HG03025 (cell line): ENCODE results near the gene SLC25A13.
"Not testable (repeated sequence)": the region's sequence is repeated elsewhere in the genome, so short reads cannot be mapped to it uniquely, and the experiment has no call there.

Experiments used
- ATAC-seq: cut with Tn5 transposase; IDR thresholded peaks from one replicate; pipeline ENCODE4 v1.9.1; 2021; ENCODE audit warnings: mild to moderate bottlenecking, moderate library complexity; ENCODE audit not compliant: unreplicated experiment, low FRiP score

The SLC25A13 gene

DNA sequence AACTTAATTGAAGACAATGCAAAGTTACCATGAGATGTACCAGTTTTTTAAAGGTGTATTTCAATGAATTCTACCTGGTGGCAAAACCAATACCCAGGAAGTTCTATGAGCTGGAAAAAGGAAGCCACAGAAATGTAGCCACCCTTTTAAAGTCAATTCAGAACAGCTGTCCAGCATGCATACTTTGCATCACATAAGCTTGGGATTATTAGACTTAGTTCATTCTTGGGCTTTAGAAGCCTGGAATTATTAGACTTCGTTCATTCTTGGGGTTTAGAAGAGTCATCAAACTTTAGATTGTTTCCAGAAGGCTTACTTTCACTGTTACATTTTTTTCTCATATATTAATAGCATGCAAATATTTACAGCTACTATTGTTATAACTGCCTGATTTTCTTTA, 20.9 kb downstream of the SLC25A13 start:
- ATAC-seq, result no peak

DNA sequence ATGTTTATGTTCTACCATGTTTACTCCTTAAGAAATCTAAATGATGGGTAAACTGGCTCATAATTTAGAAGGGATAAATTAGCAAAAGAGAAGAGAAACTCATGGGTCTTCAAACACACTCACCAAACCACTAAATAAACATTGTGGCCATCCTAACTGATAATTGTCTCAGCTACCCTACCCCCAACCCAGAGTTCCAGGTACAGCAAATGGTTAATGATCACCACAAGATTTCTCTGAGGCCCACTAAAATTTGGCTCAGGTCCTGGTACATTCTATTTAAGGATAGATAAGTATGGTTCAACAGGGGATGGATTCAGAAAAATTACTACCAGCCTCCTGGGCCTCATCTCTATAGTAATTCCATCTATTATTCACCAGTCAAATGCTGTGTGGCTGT, 21.4 kb downstream of the SLC25A13 start:
- no peak for ATAC-seq

DNA sequence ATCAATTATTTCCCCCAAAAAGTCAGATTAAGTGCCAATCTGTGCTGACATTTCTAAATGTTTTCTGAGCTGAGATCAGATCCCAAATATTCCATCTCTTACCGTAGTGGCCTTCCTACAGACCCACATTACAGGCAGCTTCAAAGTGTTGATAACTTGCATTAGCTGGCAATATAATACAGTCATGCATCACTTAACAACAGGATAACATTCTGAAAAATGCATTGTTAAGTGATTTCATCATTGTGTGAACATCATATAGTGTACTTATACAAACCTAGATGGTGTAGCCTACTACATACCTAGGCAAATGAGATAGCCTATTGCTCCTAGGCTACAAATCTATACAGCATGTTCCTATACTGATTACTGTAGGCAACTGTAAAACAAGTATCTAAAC, 22.4 kb downstream of the SLC25A13 start:
- no peak for ATAC-seq

DNA sequence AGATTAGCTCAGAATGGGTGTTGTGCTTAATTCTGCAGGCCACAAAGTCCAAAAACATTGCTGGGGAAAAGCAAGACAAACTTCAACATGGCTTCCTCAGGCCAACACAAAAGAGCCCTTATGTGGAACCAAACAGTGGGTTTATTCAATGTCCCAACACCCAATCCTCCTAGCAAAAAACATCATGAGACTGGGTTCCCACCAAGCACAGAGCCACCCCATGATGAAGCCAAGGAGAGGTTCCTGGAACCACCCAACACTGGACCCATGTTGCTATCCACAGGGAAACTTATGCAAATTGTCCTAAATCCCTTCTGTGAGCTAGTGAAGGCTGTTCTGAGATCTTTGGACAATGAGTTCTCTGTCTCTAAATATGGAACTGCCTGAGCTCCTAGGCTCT, 24.0 kb downstream of the SLC25A13 start:
- ATAC-seq, result no peak

DNA sequence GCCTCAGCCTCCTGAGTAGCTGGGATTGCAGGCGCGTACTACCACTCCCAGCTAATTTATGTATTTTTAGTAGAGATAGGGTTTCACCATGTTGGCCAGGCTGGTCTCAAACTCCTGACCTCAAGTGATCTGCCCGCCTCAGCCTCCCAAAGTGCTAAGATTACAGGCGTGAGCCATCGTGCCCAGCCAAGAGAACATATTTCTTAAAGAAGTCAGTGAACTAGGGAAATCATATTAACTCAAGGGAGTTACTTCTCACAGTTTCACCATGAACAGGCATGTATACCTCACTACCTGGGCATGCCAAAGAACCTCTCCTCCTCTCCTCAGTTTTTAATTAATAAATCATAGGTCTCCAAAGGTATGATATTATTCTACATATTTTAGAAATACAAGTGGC, 24.5 kb downstream of the SLC25A13 start:
- ATAC-seq, result not testable (repeated sequence)

DNA sequence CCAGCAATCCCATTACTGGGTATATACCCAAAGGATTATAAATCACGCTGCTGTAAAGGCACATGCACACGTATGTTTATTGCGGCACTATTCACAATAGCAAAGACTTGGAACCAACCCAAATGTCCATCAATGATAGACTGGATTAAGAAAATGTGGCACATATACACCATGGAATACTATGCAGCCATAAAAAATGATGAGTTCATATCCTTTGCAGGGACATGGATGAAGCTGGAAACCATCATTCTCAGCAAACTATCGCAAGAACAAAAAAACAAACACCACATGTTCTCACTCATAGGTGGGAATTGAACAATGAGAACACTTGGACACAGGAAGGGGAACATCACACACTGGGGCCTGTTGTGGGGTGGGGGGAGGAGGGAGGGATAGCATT, 28.0 kb downstream of the SLC25A13 start:
- not testable (repeated sequence) for ATAC-seq

DNA sequence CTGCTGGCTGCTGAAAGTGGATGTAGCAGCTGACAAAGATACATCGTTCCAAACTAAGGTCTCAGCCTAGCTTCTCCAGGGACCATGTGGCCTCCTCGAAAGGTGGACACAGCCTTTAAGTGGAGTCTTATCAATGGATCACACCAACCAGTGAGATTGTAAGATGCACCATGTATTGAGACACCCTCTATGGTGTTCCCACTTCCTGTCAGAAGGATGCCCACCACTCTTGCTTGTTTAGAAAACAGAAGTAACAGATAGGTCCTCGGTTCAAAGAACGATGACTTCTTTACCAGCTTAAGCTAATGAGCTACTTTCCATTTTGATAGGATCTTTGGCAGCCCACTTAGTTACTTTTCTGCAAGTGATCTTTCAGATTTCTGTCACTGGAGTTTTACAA, 34.3 kb downstream of the SLC25A13 start:
- ATAC-seq, result no peak

DNA sequence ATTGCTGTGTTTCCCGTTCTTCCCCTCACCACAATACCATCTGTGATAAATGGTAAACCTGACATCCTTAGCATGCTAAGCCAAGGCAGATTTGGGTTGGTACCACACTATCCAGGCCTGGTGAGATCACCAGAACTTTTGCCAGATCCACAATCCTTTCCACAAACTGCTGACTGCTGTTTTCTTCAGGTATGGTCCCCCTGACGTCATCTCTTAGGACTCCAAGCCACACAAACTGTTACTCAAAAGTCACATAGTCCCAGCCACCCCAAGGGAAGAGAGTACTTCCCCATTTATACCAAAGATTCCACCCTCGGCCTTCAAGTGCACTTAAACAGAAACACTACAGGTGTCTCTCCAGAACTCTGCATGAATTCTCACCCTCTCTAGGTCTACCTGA, 34.8 kb downstream of the SLC25A13 start:
- ATAC-seq, result no peak

DNA sequence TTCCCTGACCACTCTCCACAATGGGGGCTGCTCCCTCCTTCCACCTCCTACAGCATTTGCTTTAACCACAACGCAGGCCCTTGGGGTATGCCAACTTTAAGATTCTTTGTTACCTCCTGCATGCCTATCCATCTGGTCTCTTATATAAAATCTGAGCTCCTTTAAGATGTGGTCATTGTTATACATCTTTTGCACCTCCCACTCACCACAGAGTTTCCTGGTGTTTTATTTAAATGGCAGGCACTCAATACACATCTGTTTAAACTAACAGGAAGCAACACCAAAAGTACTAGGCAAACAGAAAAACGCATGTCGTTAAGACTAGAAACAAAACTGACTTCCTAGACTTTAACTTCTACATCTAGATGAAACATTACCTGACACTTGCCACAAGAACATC, 36.3 kb downstream of the SLC25A13 start:
- no peak for ATAC-seq

DNA sequence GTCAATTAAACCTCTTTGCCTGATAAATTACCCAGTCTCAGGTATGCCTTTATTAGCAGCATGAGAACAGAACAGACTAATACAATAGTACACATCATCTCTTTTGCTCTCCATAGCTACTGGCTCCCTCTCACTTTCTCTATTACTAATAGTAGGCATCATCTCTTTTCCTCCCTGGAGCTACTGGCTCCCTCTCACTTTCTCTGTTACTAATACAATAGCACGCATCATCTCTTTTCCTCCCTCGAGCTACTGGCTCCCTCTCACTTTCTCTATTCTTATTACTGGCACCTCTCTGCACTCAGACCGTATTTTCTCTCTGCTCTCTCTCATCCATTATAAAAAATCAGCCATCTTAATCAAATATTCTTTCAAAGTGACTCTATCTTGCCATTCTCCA, 37.1 kb downstream of the SLC25A13 start:
- ATAC-seq, result no peak

DNA sequence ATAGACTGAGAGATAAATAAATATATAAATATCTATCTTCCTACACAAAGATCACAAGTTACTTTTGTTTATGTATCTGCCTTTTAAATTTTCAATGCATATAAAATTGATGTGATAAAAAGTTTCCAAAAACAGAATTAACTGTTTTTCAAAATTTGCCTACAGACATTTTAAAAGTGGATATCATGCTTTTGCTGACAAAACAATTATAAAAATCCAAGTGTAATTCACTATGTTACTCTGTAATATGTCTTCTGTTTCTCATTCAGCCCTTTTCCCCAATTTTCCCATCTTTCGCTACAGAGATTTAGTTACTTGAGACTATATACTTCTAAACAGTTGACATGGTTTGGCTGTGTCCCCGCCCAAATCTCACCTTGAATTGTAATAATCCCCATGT, 37.7 kb downstream of the SLC25A13 start:
- ATAC-seq, result no peak

DNA sequence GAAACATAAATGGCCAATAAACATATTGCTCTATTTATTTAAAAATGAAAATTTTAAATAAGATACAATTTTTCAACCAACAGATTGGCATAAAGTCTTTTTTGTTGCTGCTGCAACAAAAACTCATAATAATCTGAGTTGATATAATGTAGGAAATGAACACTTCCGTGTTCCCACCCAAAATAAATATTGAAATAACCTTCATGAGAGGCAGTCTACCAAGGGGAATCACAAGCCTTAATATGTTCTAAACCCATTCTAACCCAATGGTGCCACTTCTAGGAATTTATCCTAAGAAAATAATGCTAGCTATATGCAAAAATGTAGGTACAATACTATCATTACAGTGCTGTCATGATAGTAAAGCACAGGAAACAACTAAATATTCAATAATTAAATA, 39.1 kb downstream of the SLC25A13 start:
- ATAC-seq, result no peak

DNA sequence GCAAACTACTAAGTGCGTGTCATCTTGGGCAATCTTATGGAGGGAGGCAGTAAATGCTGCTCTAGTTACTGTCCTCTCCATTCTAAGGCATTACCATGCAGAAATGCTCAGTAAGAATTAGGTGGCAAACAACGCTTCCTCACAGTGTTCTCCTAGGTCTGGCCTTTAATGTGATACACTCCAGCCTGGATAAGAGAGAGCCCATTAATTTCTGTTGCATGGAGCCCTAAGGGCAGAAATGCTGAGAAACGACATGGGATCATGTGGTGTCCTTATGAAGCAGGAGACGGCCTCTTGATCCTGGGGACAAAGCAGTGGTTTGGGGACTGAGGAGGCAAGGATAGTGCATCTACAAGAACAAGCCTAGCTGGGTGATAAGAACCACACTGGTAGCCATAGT, 44.0 kb downstream of the SLC25A13 start:
- no peak for ATAC-seq

DNA sequence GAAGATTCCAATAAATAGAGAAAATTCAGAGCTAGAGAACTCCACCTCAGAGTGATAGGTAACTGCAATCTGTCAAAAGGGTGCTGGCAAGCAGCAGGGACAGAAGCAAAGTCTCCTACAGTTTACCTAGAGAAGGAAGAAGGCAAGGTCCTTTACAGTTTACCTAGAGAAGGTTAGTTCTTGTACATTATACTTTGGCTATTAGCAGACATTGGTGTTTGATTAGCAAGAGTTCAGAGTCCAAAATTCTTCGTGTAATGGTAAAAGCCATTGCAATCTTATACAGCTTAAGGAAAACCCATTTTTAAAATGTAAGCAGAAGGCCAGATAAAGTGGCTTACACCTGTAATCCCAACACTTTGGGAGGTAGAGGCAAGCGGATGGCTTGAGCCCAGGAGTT, 45.9 kb downstream of the SLC25A13 start:
- no peak for ATAC-seq

DNA sequence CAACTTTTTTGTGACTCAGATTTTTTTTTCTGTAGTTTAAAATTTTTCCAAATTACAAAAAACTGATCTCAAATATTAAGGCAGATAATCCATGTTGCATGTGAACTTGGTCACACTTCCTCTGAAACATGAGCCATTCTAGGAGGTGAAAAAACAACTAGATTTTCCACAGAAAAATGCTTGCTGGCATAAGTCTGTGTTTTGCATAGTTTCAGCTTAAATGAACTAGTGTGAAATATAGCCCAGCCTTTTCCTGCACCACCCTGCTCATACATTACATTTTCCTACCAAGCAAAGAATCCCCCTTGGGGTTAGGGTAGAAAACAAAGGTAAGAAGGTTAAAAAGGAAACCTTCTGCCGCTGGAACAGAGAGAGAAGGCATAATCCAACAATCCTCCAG, 48.2 kb downstream of the SLC25A13 start:
- ATAC-seq, result no peak

DNA sequence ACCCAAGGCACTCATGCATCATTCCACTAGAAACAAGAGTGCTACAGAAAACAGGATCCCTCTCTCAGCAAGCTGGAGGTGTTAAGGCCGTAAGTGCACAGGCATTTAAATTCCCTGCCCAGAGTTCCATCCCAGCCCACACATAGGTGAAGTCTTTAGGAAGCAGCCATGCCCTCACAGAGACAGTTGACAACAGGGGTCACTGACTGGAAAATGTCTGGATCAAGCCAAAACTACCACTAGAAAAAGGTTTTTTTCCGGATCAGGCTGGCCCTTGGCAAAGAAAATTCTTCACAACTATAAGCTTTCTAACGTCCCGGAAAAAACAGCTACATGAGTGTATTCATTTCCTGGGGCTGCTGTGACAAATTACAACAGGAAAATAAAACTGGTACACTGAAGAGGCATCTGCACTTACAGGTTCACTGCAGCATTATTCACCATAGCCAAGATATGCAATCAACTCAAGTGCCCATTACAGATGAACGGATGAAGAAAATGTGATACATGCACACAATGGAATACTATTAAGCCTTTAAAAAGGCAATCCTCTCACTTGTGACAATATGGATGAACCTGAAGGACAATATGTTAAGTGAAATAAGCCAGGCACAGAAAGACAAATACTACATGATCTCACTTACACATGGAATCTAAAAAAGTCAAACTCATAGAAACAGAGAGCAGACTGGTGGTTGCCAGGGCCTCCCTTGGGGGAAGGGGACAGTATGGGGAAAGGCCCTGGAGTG, 52.5 kb downstream of the SLC25A13 start:
- ATAC-seq, result no peak

DNA sequence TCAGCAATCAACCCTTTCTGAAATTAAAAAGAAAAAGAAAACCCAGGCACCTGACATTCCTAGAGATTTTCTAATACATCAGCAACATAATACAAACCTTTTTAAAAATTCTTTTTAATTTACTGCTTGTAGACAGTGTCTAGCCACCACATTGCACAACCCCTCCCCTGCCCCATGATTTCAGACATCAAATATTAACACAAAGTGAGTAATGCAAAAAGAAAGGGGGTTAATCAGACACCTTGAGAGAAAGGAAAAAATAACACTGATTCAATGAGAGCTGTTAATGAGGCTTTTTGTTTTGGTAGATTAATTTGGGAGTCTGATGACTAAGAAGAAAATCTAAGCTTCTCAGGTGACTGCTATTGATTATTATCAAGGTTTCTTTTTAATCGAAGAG, 55.3 kb downstream of the SLC25A13 start:
- ATAC-seq, result no peak

DNA sequence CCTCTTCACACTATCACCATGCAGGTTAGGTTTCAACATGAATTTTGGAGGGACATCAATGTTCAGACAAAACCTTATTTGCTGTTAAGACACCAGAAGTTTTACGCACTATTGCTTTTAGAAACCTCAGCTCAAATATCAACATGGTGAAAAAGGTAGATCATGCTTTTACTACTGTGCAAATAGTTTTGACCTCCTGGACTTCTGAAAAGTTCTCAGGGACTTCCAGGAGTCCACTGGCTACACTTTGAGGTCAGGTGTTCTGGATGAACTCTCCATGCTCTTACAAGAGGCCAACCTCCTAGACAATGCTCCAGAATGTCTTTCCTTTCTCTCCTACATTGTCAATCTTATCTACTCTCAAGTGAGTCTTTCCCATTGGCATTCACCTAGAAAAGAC, 55.9 kb downstream of the SLC25A13 start:
- no peak for ATAC-seq

DNA sequence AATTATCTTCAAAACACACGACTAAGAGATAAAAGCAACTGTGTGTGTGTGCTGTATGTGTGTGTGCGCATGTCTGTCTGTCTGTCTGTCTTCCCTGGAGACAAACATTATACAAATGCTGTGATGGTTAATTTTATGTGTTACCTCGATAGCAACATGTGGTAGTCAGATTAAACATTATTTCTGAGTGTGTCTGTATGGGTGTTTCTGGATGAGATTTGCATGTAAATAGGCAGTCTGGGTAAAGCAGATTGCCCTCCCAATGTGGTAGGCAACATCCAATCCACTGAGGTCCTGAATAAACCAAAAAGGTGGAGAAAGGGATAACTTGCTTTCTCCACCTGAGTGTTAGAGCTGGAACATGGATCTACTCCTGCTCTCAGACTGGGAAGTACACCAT, 67.9 kb downstream of the SLC25A13 start:
- no peak for ATAC-seq

DNA sequence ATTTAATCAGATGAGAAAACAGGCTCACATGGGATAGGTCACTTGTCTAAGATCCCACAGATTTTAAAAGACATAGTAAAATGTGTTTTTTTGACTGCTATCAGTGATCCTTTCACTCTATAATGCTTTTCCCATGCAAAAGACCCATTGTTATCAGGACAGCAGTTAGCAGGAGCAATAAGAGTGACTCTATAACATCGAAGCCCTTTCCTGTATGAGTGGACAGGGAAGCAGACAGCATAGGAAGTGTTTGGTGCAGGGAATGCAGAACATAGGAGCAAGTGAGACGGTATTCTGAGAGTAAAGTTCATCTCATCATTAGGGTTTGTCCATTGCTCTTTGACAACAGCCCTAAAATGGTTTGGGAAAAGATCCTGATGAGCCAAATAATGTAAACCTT, 68.5 kb downstream of the SLC25A13 start:
- no peak for ATAC-seq

DNA sequence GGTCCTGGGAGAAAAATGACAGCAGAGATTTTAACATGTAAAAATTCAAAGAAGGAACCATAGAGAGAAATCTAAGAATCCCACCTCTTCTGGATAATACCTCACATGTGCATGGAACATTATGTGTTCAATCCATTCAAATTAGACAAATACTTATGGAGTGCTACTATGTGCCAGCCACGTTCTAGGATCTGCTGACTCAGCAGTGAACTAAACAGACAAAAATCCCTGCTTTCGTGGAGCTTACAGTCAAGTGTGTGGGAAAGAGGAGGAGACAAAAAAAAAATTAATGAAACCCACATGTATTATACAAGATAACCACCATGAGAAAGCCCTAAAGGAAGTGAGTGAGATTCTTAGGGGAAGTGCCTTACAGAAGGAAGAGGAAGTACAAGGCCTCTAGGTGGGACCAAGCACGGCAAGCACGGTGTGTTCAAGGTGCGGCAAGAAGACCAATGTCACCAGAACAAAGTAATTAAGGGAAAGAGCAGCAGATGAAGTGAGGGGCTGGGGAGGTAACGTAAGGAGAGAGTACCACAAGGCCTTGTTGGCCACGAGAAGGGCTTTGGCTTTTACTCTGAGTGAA, 71.0 kb downstream of the SLC25A13 start:
- ATAC-seq, result no peak

DNA sequence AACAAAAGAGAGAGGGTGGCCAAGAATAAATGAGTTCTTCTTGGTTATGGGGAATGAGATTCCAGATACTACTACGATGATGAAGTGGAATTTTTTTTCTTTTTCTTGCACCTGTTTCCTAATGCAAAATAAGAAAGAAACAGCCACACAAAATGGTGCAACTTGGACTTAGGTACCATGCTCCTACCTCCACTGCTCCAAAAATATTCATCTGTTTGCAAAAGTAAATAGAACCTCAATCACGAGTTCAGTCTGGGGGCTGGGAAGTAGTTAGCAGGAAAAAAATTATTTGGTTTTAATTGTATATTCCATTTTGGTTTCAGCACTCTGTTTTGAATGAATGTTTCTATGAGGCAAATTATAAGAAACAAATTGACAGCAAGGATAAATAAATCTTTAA, 73.5 kb downstream of the SLC25A13 start:
- no peak for ATAC-seq

DNA sequence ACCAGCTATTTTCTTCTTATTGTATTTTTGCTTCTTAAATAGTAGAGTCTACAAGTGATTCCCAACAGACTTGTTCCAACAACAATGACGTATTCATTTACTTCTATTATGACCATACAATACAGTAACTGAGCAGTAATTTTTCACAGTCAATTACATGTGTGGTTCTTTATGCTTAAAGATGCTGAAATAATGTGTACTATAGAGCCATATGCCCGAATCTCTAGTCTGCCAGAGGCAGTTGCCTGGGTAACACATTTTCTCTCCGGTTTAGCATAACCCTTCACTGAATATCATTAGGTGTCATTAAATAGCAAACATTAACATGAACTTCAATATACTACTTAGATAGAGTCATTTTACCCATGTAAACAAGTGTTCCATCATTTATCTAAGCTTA, 75.0 kb downstream of the SLC25A13 start:
- ATAC-seq, result no peak
